HG02973 (cell line): ENCODE data around the gene FAM124A.

Source experiments
- ATAC-seq: cut with Tn5 transposase; IDR thresholded peaks from one replicate; pipeline ENCODE4 v1.9.1; 2021; ENCODE audit warnings: moderate library complexity; ENCODE audit not compliant: unreplicated experiment

FAM124A gene

DNA sequence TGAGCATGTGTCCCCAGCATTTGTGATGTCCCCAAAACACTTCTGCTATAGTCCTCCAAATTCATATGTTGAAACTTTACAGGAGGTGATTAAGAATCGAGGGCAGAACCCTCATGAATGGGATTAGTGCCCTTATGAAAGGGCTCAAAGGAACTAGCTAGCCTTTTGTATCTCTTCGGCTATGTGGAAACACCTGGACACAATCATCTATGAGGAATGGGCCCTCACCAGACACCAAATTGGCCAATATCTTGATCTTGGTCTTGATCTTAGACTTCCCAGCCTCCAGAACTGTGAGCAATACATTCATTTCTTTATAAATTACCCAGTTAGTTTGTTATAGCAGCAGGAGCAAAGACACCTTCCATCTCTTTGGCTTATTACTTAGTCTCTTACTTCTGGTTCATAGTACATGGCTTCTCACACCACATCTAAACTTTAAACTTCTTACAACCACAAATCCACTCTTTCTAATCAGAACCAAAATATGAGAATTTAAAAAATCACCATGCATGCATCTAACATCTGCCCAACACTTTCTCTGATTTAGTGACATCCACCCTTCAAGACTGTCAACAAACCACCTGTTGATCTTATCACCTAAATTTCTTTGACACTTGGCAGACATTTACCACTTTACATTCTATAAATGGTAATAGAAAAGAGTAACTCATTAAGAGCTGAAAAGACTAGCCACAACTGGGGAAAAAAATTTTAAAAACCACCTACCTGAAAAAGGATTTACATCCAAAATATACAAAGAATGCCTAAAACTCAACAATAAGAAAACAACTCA, 110.6 kb downstream of the FAM124A start:
- ATAC-seq = no peak

- ATAC-seq = no peak
Measured at GRCh38 chr13:51333421-51333820, 111.2 kb downstream of the FAM124A start.

DNA sequence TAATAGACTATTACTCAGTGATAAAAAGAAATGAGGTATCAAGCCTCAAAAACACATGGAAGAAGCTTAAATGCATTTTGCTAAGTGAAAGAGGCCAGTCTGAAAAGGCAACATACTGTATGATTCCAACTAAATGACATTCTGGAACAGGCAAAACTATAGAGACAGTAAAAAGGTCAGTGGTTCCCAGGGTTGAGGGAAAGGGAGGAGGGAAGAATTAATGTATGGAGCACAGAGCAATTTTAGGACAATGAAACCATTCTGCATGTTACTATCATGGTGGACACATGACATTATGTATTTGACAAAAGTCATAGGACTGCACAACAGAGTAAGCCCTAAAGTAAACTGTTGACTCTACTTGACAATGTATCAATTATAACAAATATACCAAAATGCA, 111.6 kb downstream of the FAM124A start:
- no peak for ATAC-seq
